Keratinocyte (primary cell): ENCODE results near the gene PFKFB4. TPM values are rescaled to one million over a fixed set of nuclear protein-coding genes. Genes with fewer than 3 reads are reported as not detected.

Experiments used
- DNase-seq: peaks from one replicate; pipeline ENCODE4 v3.0.0-alpha.2; 2011; ENCODE audit warnings: low read depth, missing footprints, low spot score
- FAIRE-seq: peaks from 2 replicates; lab custom pipeline; 2011; peaks lifted over from hg19 to GRCh38; lab: Jason Lieb, UNC
- H2AFZ ChIP-seq: 2 replicates; pipeline ENCODE4 v1.6.0; 2012; ENCODE audit warnings: low read length, control low read depth, inconsistent platforms; ENCODE audit not compliant: control insufficient read depth
- H3K27ac ChIP-seq: 2 replicates; pipeline ENCODE4 v1.5.1; 2011; ENCODE audit warnings: low read length; ENCODE audit not compliant: control insufficient read depth, insufficient read depth
- H3K27me3 ChIP-seq: 3 replicates; pipeline ENCODE4 v1.6.0; 2011; ENCODE audit warnings: low read length; ENCODE audit not compliant: control insufficient read depth, insufficient read depth; ENCODE audit errors: extremely low read depth
- H3K36me3 ChIP-seq, 2 experiments: 2 replicates in 1 of 2; 3 replicates in 1 of 2; pipeline ENCODE4 v1.5.1; 2011; ENCODE audit warnings: low read length in 2 of 2, mild to moderate bottlenecking in 1 of 2; ENCODE audit not compliant: control insufficient read depth in 2 of 2, insufficient read depth in 2 of 2; ENCODE audit errors: extremely low read depth in 1 of 2
- H3K4me1 ChIP-seq: 3 replicates; pipeline ENCODE4 v1.5.1; 2011; ENCODE audit warnings: low read length; ENCODE audit not compliant: control insufficient read depth, insufficient read depth; ENCODE audit errors: extremely low read depth
- H3K4me2 ChIP-seq: 3 replicates; pipeline ENCODE4 v1.6.0; 2011; ENCODE audit warnings: low read depth, low read length; ENCODE audit not compliant: control insufficient read depth, insufficient read depth; ENCODE audit errors: extremely low read depth
- H3K4me3 ChIP-seq, 3 experiments: fragments of 200-600 bp in 1 of 3; sonication (generic) in 1 of 3; 2 replicates in 2 of 3; 3 replicates in 1 of 3; pipeline ENCODE4 v1.5.1; 2011 to 2016; ENCODE audit warnings: low read length in 3 of 3, mild to moderate bottlenecking in 3 of 3, control low read depth in 2 of 3, inconsistent platforms in 1 of 3, low read depth in 1 of 3, mixed read lengths in 1 of 3, mixed run types in 1 of 3, moderate library complexity in 1 of 3; ENCODE audit not compliant: control insufficient read depth in 2 of 3, insufficient read depth in 2 of 3; ENCODE audit errors: extremely low read depth in 1 of 3
- H3K79me2 ChIP-seq: 2 replicates; pipeline ENCODE4 v1.6.0; 2012; ENCODE audit warnings: low read length; ENCODE audit not compliant: control insufficient read depth, insufficient read depth
- H3K9ac ChIP-seq: 3 replicates; pipeline ENCODE4 v1.6.0; 2011; ENCODE audit warnings: low read length; ENCODE audit not compliant: control insufficient read depth, insufficient read depth; ENCODE audit errors: extremely low read depth
- H3K9me1 ChIP-seq: 3 replicates; pipeline ENCODE4 v1.6.0; 2011; ENCODE audit warnings: low read length; ENCODE audit not compliant: control insufficient read depth, insufficient read depth; ENCODE audit errors: extremely low read depth
- H3K9me3 ChIP-seq: 2 replicates; pipeline ENCODE4 v1.5.1; 2012; ENCODE audit warnings: low read depth, low read length; ENCODE audit not compliant: control insufficient read depth
- H4K20me1 ChIP-seq: 3 replicates; pipeline ENCODE4 v1.6.0; 2011; ENCODE audit warnings: low read length; ENCODE audit not compliant: control insufficient read depth, insufficient read depth; ENCODE audit errors: extremely low read depth
- EZH2 ChIP-seq: IDR thresholded peaks from one replicate; pipeline ENCODE4 v1.6.1; 2012; ENCODE audit warnings: inconsistent platforms, mild to moderate bottlenecking, low read length, moderate library complexity
- dilution Hi-C: fragments of 300-500 bp; cut with MboI; formaldehyde crosslinking; loops from one replicate; pipeline ENCODE4 v1.7.0; 2020; ENCODE audit warnings: low sequenced_read_pairs; ENCODE audit not compliant: extremely low pct_ligation_motif_present
- polyA plus RNA-seq, 5 experiments: library from polyadenylated mRNA; depleted of rRNA in 3 of 5; stranded (reverse) in 3 of 5; stranded (forward) in 1 of 5; unstranded in 1 of 5; fragments of >200 nt; gene quantifications; 1 replicate in 1 of 5; 2 replicates in 3 of 5; 3 replicates in 1 of 5; pipeline versions ENCODE4 v1.2.1 to v1.2.3, GENCODE V29; 2011 to 2012; ENCODE audit warnings: missing spikeins in 2 of 5, low read depth in 1 of 5, low replicate concordance in 1 of 5
- TF ChIP-seq, protein P1 (sequence below), 3 experiments: IDR thresholded peaks in 1 of 3; conservative IDR thresholded peaks in 1 of 3; optimal IDR thresholded peaks in 1 of 3; 2 replicates in 2 of 3; 3 replicates in 1 of 3; pipeline versions ENCODE3 to v1.5.1; 2011; ENCODE audit warnings: low read length in 3 of 3, mild to moderate bottlenecking in 3 of 3, moderate library complexity in 2 of 3, control low read depth in 1 of 3, inconsistent platforms in 1 of 3; ENCODE audit not compliant: insufficient read depth in 2 of 3; ENCODE audit errors: extremely low read depth in 1 of 3

PFKFB4 gene
- polyA plus RNA-seq, 1 donor (not counting 4 experiments of a cell fraction or from before 2014, with no cell fraction given): 15.1 TPM

DNA sequence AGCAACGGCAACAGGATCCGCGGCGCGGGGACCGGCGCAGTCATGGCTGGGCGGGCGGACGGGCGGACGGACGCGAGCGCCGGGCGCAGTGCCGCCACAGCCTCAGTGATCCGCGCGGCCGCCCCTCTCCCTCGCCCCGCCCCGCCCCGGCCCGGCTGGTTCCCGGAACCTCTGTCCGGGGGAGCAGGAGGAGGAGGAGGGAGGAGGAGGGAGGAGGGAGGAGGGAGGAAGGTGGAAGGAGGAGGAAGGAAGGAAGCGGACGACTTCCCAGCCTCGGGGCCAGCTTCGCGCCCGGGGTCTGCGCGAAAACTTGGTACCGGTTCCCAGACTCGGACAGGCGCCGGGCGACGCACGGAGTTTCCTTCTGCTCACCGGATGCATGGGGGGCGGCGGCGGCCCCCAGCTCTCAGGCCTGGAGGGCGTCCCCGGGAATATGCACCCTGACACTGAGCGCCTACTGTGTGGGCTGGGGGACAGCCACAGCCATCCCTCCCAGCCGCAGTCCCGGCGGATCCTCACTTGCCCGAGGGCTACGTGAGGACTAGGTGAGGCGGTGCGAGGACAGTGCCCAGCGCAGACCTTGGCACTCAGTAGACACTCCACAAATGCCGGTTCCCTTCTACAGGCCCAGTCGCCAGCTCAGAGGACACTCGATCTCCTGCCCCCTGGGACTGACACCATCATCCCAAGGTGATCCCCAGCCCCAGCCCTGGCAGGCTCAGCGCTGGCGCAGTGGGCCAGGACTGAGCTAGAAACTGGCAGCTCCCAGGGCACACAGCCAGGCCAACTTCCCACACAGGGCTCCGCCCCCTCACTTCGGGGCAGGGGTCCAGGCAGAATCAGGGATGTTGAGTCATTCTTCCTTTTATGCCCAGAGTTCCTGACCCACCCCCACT, 52.3 kb downstream of the PFKFB4 start, which contains the start of gene SHISA5:
TSS of gene SHISA5 (minus strand) at position 124 of the 896 bp plus-strand sequence. CDS start at position 44, 80 bp downstream.
- FAIRE-seq (no peak), DNase-seq (no peak)
- Histone ChIP-seq H4K20me1 (no peaks in the 10 kb centered on the region), H2AFZ (peak within 1 kb of the TSS; percentile 74), H3K27me3 (no peaks in the 10 kb centered on the region), H3K27ac (no peak within 1 kb of the TSS), H3K4me3 (peak within 1 kb of the TSS; percentile 61 to 64 (median 62)), H3K36me3 (no peaks in the 10 kb centered on the region), H3K9ac (peak within 1 kb of the TSS; percentile 69), H3K79me2 (no peaks in the 10 kb centered on the region), H3K9me3 (no peaks in the 10 kb centered on the region), H3K4me1 (peaks cover 40% of the 10 kb centered on the region), H3K4me2 (peak within 1 kb of the TSS; percentile 88), H3K9me1 (no peaks in the 10 kb centered on the region)
- no peak for TF ChIP-seq EZH2
- TF ChIP-seq, protein P1, sequence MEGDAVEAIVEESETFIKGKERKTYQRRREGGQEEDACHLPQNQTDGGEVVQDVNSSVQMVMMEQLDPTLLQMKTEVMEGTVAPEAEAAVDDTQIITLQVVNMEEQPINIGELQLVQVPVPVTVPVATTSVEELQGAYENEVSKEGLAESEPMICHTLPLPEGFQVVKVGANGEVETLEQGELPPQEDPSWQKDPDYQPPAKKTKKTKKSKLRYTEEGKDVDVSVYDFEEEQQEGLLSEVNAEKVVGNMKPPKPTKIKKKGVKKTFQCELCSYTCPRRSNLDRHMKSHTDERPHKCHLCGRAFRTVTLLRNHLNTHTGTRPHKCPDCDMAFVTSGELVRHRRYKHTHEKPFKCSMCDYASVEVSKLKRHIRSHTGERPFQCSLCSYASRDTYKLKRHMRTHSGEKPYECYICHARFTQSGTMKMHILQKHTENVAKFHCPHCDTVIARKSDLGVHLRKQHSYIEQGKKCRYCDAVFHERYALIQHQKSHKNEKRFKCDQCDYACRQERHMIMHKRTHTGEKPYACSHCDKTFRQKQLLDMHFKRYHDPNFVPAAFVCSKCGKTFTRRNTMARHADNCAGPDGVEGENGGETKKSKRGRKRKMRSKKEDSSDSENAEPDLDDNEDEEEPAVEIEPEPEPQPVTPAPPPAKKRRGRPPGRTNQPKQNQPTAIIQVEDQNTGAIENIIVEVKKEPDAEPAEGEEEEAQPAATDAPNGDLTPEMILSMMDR (optimal IDR thresholded peaks at IDR 0.05 in 1 of 3, IDR thresholded peaks at IDR 0.05 in 1 of 3, conservative IDR thresholded peaks at IDR 0.05 in 1 of 3; ENCODE audit: extremely low read depth in 1 of 3, insufficient read depth in 2 of 3, low read length in 3 of 3): no peak
- dilution Hi-C loops: no loop called here

DNA sequence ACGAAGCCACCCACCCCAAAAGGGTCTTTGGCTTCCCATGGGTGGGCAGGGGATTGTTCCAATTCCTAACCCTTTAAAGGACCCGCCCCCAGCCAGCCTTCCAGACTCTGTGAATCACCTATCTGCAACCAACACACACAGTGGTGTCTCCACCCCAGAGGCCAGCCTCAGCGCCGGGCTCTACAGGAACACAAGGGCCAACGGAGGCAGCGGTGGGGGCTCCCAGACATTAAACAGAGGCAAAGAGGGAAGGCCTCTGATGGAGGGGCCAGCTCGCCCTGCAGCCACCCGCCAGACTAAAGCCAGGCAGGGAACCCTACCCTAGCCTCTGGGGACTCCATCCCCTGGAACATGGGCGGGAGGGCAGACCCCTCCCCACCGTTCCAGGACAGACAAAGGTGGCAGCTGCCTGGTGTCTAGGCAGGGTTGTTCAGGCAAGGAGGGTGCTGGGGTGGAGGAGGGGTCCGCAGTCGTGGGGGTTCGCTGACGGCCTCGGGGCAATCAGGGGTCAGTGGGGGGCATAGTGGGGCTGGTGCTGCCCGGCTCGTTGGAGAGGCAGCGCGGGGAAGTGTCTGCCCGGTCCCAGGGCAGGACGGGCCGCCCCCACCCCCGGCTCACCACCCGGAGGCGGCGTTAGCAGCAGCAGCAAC, 53.1 kb downstream of the PFKFB4 start:
- Histone ChIP-seq H3K27me3 (no peaks in the 10 kb centered on the region), H4K20me1 (no peaks in the 10 kb centered on the region), H3K27ac (no peak overlapping the region), H3K9me1 (no peaks in the 10 kb centered on the region), H3K9ac (peak overlapping the region; percentile 69), H3K4me1 (peaks cover 40% of the 10 kb centered on the region), H3K4me3 (peak overlapping the region; percentile 61 to 64 (median 62)), H3K36me3 (peaks cover 0 to 2% of the 10 kb centered on the region in 2 experiments), H3K9me3 (no peaks in the 10 kb centered on the region), H3K4me2 (peak overlapping the region; percentile 88), H3K79me2 (no peaks in the 10 kb centered on the region), H2AFZ (peak overlapping the region; percentile 56)
- TF ChIP-seq, protein P1 (optimal IDR thresholded peaks at IDR 0.05 in 1 of 3, IDR thresholded peaks at IDR 0.05 in 1 of 3, conservative IDR thresholded peaks at IDR 0.05 in 1 of 3; ENCODE audit: extremely low read depth in 1 of 3, insufficient read depth in 2 of 3, low read length in 3 of 3): no peak
- no peak for TF ChIP-seq EZH2
- dilution Hi-C loops: no loop called here
- DNase-seq (no peak), FAIRE-seq (no peak)
